Measurements from ENCODE around the gene ELMO1. TPM values are rescaled to one million over a fixed set of nuclear protein-coding genes. Genes with fewer than 3 reads are reported as not detected.

The ELMO1 gene
- total RNA-seq, 6 donors from 2014 or later, result 51.4 to 204 (median 73.7) TPM

DNA sequence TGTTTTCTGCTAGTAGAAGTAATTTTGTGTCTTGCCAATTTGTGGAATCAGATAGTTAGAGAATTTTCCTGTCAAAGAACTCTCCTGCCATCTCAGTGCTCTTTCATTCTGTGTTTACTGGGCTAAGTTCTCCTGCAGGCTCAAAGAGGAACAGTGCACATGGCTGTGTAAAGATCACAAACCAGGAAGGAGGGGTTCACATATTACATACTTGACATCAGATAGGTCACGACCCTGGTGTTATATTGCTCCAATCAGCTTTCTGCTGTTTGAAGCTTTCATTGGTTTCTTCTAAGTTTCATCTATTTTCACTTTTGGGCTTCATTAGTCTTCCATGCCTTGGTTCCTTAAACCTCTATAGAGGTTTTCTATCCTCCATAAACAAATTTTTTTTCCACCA lies 13.5 kb upstream of the ELMO1 start:
- ATAC-seq (ENCODE audit: low FRiP score in 2 of 2) (peak in 1 of 2 donors; percentile 60), DNase-seq (no peak)
- 75 to 82% methylated on average over 1 of the region's 1 CpG for WGBS, 2 donors
- no peak for TF ChIP-seq POLR2A (IDR thresholded peaks at IDR 0.05)
- TF ChIP-seq, protein P1, sequence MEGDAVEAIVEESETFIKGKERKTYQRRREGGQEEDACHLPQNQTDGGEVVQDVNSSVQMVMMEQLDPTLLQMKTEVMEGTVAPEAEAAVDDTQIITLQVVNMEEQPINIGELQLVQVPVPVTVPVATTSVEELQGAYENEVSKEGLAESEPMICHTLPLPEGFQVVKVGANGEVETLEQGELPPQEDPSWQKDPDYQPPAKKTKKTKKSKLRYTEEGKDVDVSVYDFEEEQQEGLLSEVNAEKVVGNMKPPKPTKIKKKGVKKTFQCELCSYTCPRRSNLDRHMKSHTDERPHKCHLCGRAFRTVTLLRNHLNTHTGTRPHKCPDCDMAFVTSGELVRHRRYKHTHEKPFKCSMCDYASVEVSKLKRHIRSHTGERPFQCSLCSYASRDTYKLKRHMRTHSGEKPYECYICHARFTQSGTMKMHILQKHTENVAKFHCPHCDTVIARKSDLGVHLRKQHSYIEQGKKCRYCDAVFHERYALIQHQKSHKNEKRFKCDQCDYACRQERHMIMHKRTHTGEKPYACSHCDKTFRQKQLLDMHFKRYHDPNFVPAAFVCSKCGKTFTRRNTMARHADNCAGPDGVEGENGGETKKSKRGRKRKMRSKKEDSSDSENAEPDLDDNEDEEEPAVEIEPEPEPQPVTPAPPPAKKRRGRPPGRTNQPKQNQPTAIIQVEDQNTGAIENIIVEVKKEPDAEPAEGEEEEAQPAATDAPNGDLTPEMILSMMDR (IDR thresholded peaks at IDR 0.05), result no peak
- TF ChIP-seq EP300 (IDR thresholded peaks at IDR 0.05), result no peak
- no peak for TF ChIP-seq POLR2AphosphoS5 (IDR thresholded peaks at IDR 0.05)
- H3K27me3 ChIP-seq, result no peaks in the 10 kb centered on the region
- H3K4me1 ChIP-seq, result no peaks in the 10 kb centered on the region
- no peaks in the 10 kb centered on the region for H3K36me3 ChIP-seq
- H3K9me3 ChIP-seq, result no peaks in the 10 kb centered on the region
- H3K27ac ChIP-seq, result no peak overlapping the region
- no peak overlapping the region for H3K4me3 ChIP-seq

DNA sequence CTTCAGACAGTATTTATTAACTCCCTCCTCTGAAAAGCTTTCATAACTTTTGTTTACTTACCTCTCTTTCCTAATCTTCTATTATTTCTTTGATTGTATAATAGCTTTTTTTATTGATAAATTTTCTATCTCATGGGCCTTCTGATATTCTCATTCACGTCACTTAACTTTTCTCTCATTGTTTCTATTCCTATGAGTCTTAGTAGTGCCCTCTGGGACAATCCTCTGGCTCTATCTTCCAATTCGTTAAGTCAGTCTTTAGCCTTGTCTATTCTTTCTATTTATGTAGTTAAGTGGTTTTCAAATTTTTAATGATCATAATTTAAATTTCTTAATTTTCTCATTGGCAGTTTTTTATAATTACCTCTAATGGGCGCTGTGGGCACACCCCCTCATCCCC lies 6.4 kb upstream of the ELMO1 start:
- H3K36me3 ChIP-seq, result no peaks in the 10 kb centered on the region
- 95% methylated on average over 3 of the region's 3 CpGs for WGBS, 2 donors
- H3K27ac ChIP-seq, result no peak overlapping the region
- DNase-seq (no peak), ATAC-seq (ENCODE audit: low FRiP score in 2 of 2) (no peak)
- no peaks in the 10 kb centered on the region for H3K9me3 ChIP-seq
- no peak overlapping the region for H3K4me3 ChIP-seq
- H3K4me1 ChIP-seq, result no peaks in the 10 kb centered on the region
- no peaks in the 10 kb centered on the region for H3K27me3 ChIP-seq
- no peak for TF ChIP-seq EP300 (IDR thresholded peaks at IDR 0.05)

DNA sequence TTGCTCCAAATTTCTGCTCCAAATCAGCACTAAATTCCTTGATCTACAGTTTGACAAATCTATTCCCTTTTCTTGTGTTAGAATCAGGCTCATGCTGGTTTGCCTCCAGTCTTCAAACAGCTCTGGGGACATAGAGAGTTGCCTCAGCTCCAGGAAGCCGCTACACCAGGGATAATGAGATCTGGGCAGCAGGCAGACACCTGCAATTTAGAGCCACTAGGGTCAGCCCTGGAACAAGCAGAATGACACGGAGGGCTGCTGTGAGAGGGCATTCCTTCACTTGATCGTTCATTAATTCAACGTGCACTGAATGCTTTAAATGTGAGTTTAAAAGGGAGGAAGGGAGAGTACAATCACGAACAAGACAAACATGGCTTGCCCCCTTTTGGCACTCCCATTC lies 3.7 kb upstream of the ELMO1 start:
- WGBS, 2 donors, result 86 to 87% methylated on average over 5 of the region's 5 CpGs
- H3K4me3 ChIP-seq, result no peak overlapping the region
- ATAC-seq (ENCODE audit: low FRiP score in 2 of 2), result no peak

DNA sequence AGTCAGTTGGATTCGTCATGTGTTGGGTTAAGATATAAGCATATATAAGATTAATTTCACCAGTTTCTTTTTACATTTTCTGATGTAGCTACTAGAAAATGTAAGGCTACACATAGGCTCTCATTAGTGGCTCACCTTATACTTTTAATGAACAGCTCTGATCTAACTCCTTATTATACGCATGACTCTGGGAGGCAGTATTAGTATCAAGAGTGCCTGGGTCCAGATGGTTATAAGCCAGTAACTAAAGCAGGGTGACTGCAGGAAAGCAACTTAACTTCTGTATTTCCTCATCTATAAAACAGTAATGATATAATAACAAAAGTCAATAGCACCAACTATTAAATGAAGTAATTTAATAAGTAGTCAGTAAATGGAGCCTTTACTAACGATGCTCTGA lies 1.4 kb upstream of the ELMO1 start:
- DNase-seq (no peak), ATAC-seq (ENCODE audit: low FRiP score in 2 of 2) (no peak)
- Histone ChIP-seq H3K4me3 (no peak overlapping the region), H3K27ac (no peak overlapping the region), H3K27me3 (no peaks in the 10 kb centered on the region), H3K4me1 (peaks cover 5 to 30% (median 17%) of the 10 kb centered on the region in 4 donors), H3K9me3 (no peaks in the 10 kb centered on the region), H3K36me3 (no peaks in the 10 kb centered on the region)
- TF ChIP-seq, protein P1 (IDR thresholded peaks at IDR 0.05), result no peak
- TF ChIP-seq POLR2AphosphoS5 (IDR thresholded peaks at IDR 0.05) (no peak), EP300 (IDR thresholded peaks at IDR 0.05) (no peak), POLR2A (IDR thresholded peaks at IDR 0.05) (no peak)
- WGBS, 2 donors, result 83 to 89% methylated on average over 3 of the region's 3 CpGs

More for the DNA sequence above, 3.7 kb upstream of the ELMO1 start:
- no peak for TF ChIP-seq EP300 (IDR thresholded peaks at IDR 0.05)
- no peak for TF ChIP-seq POLR2AphosphoS5 (IDR thresholded peaks at IDR 0.05)
- no peak for TF ChIP-seq POLR2A (IDR thresholded peaks at IDR 0.05)
- TF ChIP-seq, protein P1 (IDR thresholded peaks at IDR 0.05), result no peak
- Histone ChIP-seq H3K36me3 (no peaks in the 10 kb centered on the region), H3K9me3 (no peaks in the 10 kb centered on the region), H3K4me1 (peaks cover 4 to 18% (median 10%) of the 10 kb centered on the region in 4 donors), H3K27ac (no peak overlapping the region), H3K27me3 (no peaks in the 10 kb centered on the region)
- no peak for DNase-seq

DNA sequence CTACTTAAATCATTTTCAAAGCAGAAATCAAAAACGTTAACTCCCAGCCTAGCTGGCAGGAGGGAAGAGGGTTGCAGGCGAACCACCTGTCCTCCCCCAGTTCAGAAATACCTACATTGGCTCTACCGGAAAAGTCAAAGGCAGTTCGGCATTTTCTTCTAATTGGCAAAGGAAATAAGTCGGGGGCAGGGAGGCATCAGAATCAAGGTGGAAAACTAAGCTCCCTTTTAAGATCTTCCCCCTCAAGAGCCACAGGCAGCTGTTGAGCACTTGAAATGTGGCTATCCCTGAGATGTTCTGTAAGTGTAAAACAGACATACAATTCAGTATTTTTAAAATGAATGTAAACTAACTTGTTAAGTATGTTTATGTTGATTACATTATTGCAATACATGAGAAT lies 957 bp upstream of the ELMO1 start:
- DNase-seq (no peak), ATAC-seq (ENCODE audit: low FRiP score in 2 of 2) (no peak)
- no peak overlapping the region for H3K27ac ChIP-seq
- H3K9me3 ChIP-seq, result no peaks in the 10 kb centered on the region
- H3K4me3 ChIP-seq, result peak overlapping the region in 3 of 4 donors; percentile 69 to 90 (median 70)
- H3K27me3 ChIP-seq, result no peaks in the 10 kb centered on the region
- H3K4me1 ChIP-seq, result peaks cover 5 to 34% (median 17%) of the 10 kb centered on the region in 4 donors
- 14 to 21% methylated on average over 5 of the region's 5 CpGs for WGBS, 2 donors
- no peak for TF ChIP-seq POLR2A (IDR thresholded peaks at IDR 0.05)
- no peak for TF ChIP-seq POLR2AphosphoS5 (IDR thresholded peaks at IDR 0.05)
- TF ChIP-seq, protein P1 (IDR thresholded peaks at IDR 0.05), result no peak
- TF ChIP-seq EP300 (IDR thresholded peaks at IDR 0.05), result no peak
- H3K36me3 ChIP-seq, result no peaks in the 10 kb centered on the region
